Measurements from ENCODE around the gene AOPEP. TPM values are rescaled to one million over a fixed set of nuclear protein-coding genes. Genes with fewer than 3 reads are reported as not detected.

AOPEP gene
- total RNA-seq, 1 experiment from 2014 or later, result 14.4 TPM

GRCh38 chr9:95102001-95102433 is 375.5 kb downstream of the AOPEP start:
- peaks cover 17% of the 10 kb centered on the region for H3K4me1 Mint-ChIP-seq
- no peak for TF ChIP-seq STAT6 (CRISPR knock-in tag; conservative IDR thresholded peaks at IDR 0.05; ENCODE audit: low read depth)
- no peak for ATAC-seq
- POLR2A ChIA-PET, result no interaction called here
- H3K9me3 Mint-ChIP-seq, result no peaks in the 10 kb centered on the region
- DNase-seq (ENCODE audit: low spot score), result no peak
- peak overlapping the region; percentile 70 for H3K27ac Mint-ChIP-seq
- CTCF ChIA-PET, result interaction anchor here (1.2 to 4.0 kb wide), 8 partner anchors 9 to 321 kb away, joined by 3 to 39 read pairs (median 14); no protein-coding TSS in a partner anchor
- 0 out of 2 replicates have a peak, but pooled peaks cover 3% of the 10 kb centered on the region for H3K36me3 Mint-ChIP-seq
- no peak overlapping the region for H3K4me3 Mint-ChIP-seq
- no peaks in the 10 kb centered on the region for H3K27me3 Mint-ChIP-seq (ENCODE audit: low read depth)

- CTCF ChIA-PET, result interaction anchor here (0.5 to 4.0 kb wide), 16 partner anchors 8 to 475 kb away, joined by 3 to 39 read pairs (median 5); no protein-coding TSS in a partner anchor
- no peaks in the 10 kb centered on the region for H3K27me3 Mint-ChIP-seq (ENCODE audit: low read depth)
- ATAC-seq (peak; percentile 56), DNase-seq (ENCODE audit: low spot score) (no peak)
- H3K4me3 Mint-ChIP-seq, result no peak overlapping the region
- POLR2A ChIA-PET, result interaction anchor here (0.6 to 0.9 kb wide), 2 partner anchors 14 to 233 kb away, joined by 3 read pairs; no protein-coding TSS in a partner anchor
- TF ChIP-seq RORB (CRISPR knock-in tag; IDR thresholded peaks at IDR 0.05), result no peak
- no peak for TF ChIP-seq NFE2L1 (CRISPR knock-in tag; IDR thresholded peaks at IDR 0.05)
- TF ChIP-seq CREB1 (CRISPR knock-in tag; IDR thresholded peaks at IDR 0.05), result no peak
- no peak for TF ChIP-seq KAT7 (CRISPR knock-in tag; IDR thresholded peaks at IDR 0.05; ENCODE audit: borderline replicate concordance)
- 0 out of 2 replicates have a peak, but pooled peaks cover 4% of the 10 kb centered on the region for H3K36me3 Mint-ChIP-seq
- H3K4me1 Mint-ChIP-seq, result peaks cover 17% of the 10 kb centered on the region
- H3K27ac Mint-ChIP-seq, result 0 out of 2 replicates have a peak overlapping the region, but pooled peaks have one; percentile 27
- no peaks in the 10 kb centered on the region for H3K9me3 Mint-ChIP-seq
Observed at GRCh38 chr9:95102572-95102971, 376.1 kb downstream of the AOPEP start.

GRCh38 chr9:95103281-95103771 is 376.8 kb downstream of the AOPEP start:
- ATAC-seq (peak; percentile 75), DNase-seq (ENCODE audit: low spot score) (peak; percentile 39)
- Mint-ChIP-seq H3K27ac (peak overlapping the region; percentile 43), H3K36me3 (0 out of 2 replicates have a peak, but pooled peaks cover 4% of the 10 kb centered on the region), H3K27me3 (ENCODE audit: low read depth) (no peaks in the 10 kb centered on the region), H3K4me1 (peaks cover 14% of the 10 kb centered on the region), H3K4me3 (no peak overlapping the region), H3K9me3 (no peaks in the 10 kb centered on the region)
- ChIA-PET CTCF (interaction anchor here (0.5 to 4.0 kb wide), 15 partner anchors 9 to 476 kb away, joined by 3 to 39 read pairs (median 5); no protein-coding TSS in a partner anchor), POLR2A (interaction anchor here (0.6 to 0.9 kb wide), 2 partner anchors 13 to 233 kb away, joined by 3 read pairs; no protein-coding TSS in a partner anchor)
- peak; percentile 58; the same call in 1 of the 2 replicates for TF ChIP-seq ZNF423 (CRISPR knock-in tag; IDR thresholded peaks at IDR 0.05)
- TF ChIP-seq PRDM15 (CRISPR knock-in tag; IDR thresholded peaks at IDR 0.05), result no peak
- TF ChIP-seq EMX1 (CRISPR knock-in tag; IDR thresholded peaks at IDR 0.05), result no peak

- ATAC-seq (no peak), DNase-seq (ENCODE audit: low spot score) (no peak)
- H3K9me3 Mint-ChIP-seq, result no peaks in the 10 kb centered on the region
- TF ChIP-seq E2F4 (CRISPR knock-in tag; IDR thresholded peaks at IDR 0.05; ENCODE audit: borderline replicate concordance, low read depth) (no peak), ESRRA (CRISPR knock-in tag; IDR thresholded peaks at IDR 0.05; ENCODE audit: borderline replicate concordance) (no peak), AR (CRISPR knock-in tag; IDR thresholded peaks at IDR 0.05) (no peak), SMAD4 (CRISPR knock-in tag; IDR thresholded peaks at IDR 0.05) (no peak)
- H3K4me3 Mint-ChIP-seq, result no peak overlapping the region
- H3K4me1 Mint-ChIP-seq, result peaks cover 13% of the 10 kb centered on the region
- no peak overlapping the region for H3K27ac Mint-ChIP-seq
- 0 out of 2 replicates have a peak, but pooled peaks cover 4% of the 10 kb centered on the region for H3K36me3 Mint-ChIP-seq
- ChIA-PET CTCF (interaction anchor here (0.6 to 4.0 kb wide), 9 partner anchors 8 to 64 kb away, joined by 3 to 39 read pairs (median 17); no protein-coding TSS in a partner anchor), POLR2A (no interaction called here)
- no peaks in the 10 kb centered on the region for H3K27me3 Mint-ChIP-seq (ENCODE audit: low read depth)
Observed at GRCh38 chr9:95103871-95104580, 377.5 kb downstream of the AOPEP start.

Measured in WTC11 (cell line).